Measurements from ENCODE around the gene ZCRB1.

DNA sequence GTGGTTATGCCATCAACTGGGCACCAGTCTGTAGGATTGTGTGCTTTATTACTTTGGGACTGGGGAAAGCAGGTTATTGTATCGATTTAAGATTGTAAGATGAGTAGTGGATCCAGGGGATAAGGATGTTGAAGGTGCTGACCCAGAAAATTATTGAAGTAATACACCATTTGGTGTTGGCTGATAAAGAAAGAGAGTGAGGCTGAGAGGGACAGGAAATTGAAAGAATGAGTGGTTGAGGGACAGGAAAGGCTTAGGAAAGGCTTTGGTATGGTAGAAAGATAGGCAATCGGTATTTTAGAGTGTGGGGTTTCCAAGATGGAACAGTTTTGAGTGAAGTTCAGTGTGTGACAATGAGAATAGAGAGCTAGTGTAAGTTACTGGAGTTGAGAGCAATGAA is 12.4 kb upstream of the ZCRB1 start:
- TF ChIP-seq POLR2AphosphoS5 (IDR thresholded peaks at IDR 0.05; ENCODE audit: low read depth, low read length) = no peak
- TF ChIP-seq, protein P1, sequence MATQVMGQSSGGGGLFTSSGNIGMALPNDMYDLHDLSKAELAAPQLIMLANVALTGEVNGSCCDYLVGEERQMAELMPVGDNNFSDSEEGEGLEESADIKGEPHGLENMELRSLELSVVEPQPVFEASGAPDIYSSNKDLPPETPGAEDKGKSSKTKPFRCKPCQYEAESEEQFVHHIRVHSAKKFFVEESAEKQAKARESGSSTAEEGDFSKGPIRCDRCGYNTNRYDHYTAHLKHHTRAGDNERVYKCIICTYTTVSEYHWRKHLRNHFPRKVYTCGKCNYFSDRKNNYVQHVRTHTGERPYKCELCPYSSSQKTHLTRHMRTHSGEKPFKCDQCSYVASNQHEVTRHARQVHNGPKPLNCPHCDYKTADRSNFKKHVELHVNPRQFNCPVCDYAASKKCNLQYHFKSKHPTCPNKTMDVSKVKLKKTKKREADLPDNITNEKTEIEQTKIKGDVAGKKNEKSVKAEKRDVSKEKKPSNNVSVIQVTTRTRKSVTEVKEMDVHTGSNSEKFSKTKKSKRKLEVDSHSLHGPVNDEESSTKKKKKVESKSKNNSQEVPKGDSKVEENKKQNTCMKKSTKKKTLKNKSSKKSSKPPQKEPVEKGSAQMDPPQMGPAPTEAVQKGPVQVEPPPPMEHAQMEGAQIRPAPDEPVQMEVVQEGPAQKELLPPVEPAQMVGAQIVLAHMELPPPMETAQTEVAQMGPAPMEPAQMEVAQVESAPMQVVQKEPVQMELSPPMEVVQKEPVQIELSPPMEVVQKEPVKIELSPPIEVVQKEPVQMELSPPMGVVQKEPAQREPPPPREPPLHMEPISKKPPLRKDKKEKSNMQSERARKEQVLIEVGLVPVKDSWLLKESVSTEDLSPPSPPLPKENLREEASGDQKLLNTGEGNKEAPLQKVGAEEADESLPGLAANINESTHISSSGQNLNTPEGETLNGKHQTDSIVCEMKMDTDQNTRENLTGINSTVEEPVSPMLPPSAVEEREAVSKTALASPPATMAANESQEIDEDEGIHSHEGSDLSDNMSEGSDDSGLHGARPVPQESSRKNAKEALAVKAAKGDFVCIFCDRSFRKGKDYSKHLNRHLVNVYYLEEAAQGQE (IDR thresholded peaks at IDR 0.05; ENCODE audit: insufficient read depth in 1 of 2, low read depth in 2 of 2, low read length in 2 of 2) = no peak
- TF ChIP-seq TAF1 (IDR thresholded peaks at IDR 0.05; ENCODE audit: borderline replicate concordance, insufficient read depth, low read length) = no peak
- no peak for TF ChIP-seq SIN3A (IDR thresholded peaks at IDR 0.05; ENCODE audit: borderline replicate concordance, insufficient read depth, low read length)
- no peak for TF ChIP-seq FOXP2 (optimal IDR thresholded peaks at IDR 0.05; ENCODE audit: borderline replicate concordance, extremely low read depth, extremely low read length, insufficient read depth)

Measured in PFSK-1 (cell line).